ENCODE measurements around the gene FCER1G. TPM values are rescaled to one million over a fixed set of nuclear protein-coding genes. Genes with fewer than 3 reads are reported as not detected.
"Not testable (repeated sequence)": the region's sequence is repeated elsewhere in the genome, so short reads cannot be mapped to it uniquely, and the experiment has no call there.

The FCER1G gene
- total RNA-seq, 4 donors from 2014 or later, result 16.3 to 70.9 (median 22.3) TPM

GRCh38 chr1:161250829-161251228 lies 35.7 kb downstream of the FCER1G start:
- Histone ChIP-seq H3K4me3 (replicated peaks in 1 of 3) (no peak overlapping the region), H3K9me3 (no peaks in the 10 kb centered on the region), H3K36me3 (no peaks in the 10 kb centered on the region), H3K27me3 (no peaks in the 10 kb centered on the region), H3K4me1 (no peaks in the 10 kb centered on the region), H3K27ac (no peak overlapping the region)
- intact Hi-C loops (cut with DNase I), result no loop called here
- TF ChIP-seq POLR2A (IDR thresholded peaks at IDR 0.05), result no peak
- WGBS, 2 donors, result 74 to 79% methylated on average over 7 of the region's 7 CpGs
- no peak for DNase-seq

GRCh38 chr1:161251579-161251978 lies 36.5 kb downstream of the FCER1G start:
- H3K27ac ChIP-seq, result no peak overlapping the region
- WGBS, 2 donors, result 95% methylated on average over 8 of the region's 8 CpGs
- DNase-seq, result no peak
- intact Hi-C loops (cut with DNase I), result no loop called here
- no peaks in the 10 kb centered on the region for H3K27me3 ChIP-seq
- TF ChIP-seq, protein P1, sequence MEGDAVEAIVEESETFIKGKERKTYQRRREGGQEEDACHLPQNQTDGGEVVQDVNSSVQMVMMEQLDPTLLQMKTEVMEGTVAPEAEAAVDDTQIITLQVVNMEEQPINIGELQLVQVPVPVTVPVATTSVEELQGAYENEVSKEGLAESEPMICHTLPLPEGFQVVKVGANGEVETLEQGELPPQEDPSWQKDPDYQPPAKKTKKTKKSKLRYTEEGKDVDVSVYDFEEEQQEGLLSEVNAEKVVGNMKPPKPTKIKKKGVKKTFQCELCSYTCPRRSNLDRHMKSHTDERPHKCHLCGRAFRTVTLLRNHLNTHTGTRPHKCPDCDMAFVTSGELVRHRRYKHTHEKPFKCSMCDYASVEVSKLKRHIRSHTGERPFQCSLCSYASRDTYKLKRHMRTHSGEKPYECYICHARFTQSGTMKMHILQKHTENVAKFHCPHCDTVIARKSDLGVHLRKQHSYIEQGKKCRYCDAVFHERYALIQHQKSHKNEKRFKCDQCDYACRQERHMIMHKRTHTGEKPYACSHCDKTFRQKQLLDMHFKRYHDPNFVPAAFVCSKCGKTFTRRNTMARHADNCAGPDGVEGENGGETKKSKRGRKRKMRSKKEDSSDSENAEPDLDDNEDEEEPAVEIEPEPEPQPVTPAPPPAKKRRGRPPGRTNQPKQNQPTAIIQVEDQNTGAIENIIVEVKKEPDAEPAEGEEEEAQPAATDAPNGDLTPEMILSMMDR (IDR thresholded peaks at IDR 0.05), result no peak
- no peak for TF ChIP-seq POLR2A (IDR thresholded peaks at IDR 0.05)
- H3K4me1 ChIP-seq, result no peaks in the 10 kb centered on the region
- H3K9me3 ChIP-seq, result no peaks in the 10 kb centered on the region
- H3K36me3 ChIP-seq, result no peaks in the 10 kb centered on the region
- H3K4me3 ChIP-seq (replicated peaks in 1 of 3), result no peak overlapping the region

DNA sequence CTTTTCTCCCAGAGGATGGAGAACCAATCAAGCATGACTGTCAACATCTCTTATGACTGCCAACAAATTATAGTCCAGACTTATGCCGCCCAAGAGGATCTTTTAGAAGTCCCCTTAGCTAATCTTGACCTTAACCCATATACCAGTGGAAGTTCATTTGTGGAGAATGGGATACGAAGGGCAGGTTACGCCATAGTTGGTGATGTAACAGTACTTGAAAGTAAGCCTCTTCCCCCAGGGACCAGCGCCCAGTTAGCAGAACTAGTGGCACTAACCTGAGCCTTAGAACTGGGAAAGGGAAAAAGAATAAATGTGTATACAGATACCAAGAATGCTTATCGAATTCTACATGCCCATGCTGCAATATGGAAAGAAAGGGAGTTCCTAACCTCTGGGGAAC lies 40.2 kb downstream of the FCER1G start:
- intact Hi-C loops (cut with DNase I); H3K36me3 ChIP-seq: not testable (repeated sequence)
- WGBS, 2 donors, result 77% methylated on average over 5 of the region's 5 CpGs

GRCh38 chr1:161255955-161256520 lies 40.9 kb downstream of the FCER1G start:
- DNase-seq; intact Hi-C loops (cut with DNase I); H3K27ac ChIP-seq; H3K4me3 ChIP-seq (replicated peaks in 1 of 3); H3K27me3 ChIP-seq; H3K36me3 ChIP-seq; H3K9me3 ChIP-seq: not testable (repeated sequence)
- peaks cover 6 to 18% of the 10 kb centered on the region in 2 donors for H3K4me1 ChIP-seq
- 87 to 91% methylated on average over 4 of the region's 4 CpGs for WGBS, 2 donors

More for the DNA sequence above, 40.2 kb downstream of the FCER1G start:
- not testable (repeated sequence) for H3K9me3 ChIP-seq; DNase-seq; H3K27ac ChIP-seq; H3K4me3 ChIP-seq (replicated peaks in 1 of 3); H3K27me3 ChIP-seq
- peaks cover 6 to 11% of the 10 kb centered on the region in 2 donors for H3K4me1 ChIP-seq

- intact Hi-C loops (cut with DNase I); H3K9me3 ChIP-seq; H3K27ac ChIP-seq; H3K27me3 ChIP-seq; DNase-seq; H3K4me3 ChIP-seq (replicated peaks in 1 of 3); H3K36me3 ChIP-seq: not testable (repeated sequence)
- WGBS, 2 donors, result 95 to 97% methylated on average over 5 of the region's 5 CpGs
- peaks cover 6 to 18% of the 10 kb centered on the region in 2 donors for H3K4me1 ChIP-seq
Observed at GRCh38 chr1:161257109-161257508, 42.0 kb downstream of the FCER1G start.

DNA sequence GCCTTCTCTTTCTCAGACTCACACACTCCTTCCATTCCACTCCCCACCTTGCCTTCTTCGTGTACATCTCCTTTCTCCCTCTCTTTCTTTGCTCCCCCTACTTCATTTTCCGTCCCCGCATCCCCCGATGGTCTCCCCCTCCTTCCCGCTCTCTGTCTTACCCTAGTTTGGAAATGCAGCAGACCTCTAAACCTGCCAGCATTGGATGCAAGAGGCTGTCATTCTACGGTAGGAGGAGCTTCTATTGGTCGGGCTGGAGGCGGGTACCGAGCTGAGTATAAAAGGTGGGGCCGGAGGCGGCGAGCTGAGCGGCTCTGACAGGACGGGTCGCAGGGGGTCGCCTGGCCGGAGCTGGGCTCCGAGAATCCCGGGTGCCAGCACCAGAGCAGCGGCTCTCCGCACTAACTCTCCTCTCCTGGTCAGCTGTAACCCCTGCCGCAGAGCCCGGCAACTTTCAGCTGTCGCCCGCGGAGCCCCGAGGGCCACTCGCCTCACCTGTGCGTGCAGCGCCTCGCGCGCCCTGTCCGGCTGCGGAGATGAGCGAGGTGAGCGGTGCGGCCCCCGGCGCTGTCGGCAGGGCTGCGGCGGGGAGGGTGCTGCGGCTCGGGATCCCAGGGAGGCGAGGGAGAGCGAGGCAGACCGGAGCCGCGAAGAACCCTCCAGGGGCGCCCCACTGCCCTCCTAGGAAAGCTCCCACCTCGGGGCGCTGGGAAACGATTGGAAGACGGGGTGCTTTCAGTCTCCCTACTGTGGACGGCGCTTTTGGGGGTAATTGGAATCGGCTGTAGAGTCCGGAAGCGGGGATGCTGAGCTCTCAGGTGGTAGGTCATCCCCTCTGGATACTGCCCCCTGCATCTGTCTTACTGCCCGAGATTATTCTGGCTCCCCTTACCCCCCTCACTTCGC lies 43.6 kb downstream of the FCER1G start, which contains the start of gene PCP4L1:
TSS of gene PCP4L1 (plus strand) at position 307 of the 906 bp plus-strand sequence. CDS start at position 537, 230 bp downstream.
- intact Hi-C loops (cut with DNase I), result no loop called here
- peak; percentile 43 to 52 for DNase-seq
- Histone ChIP-seq H3K36me3 (no peaks in the 10 kb centered on the region), H3K9me3 (no peaks in the 10 kb centered on the region), H3K4me3 (replicated peaks in 1 of 3) (peak within 1 kb of the TSS in 2 of 3 donors; percentile 12 to 36), H3K27ac (no peak within 1 kb of the TSS), H3K27me3 (no peaks in the 10 kb centered on the region), H3K4me1 (peaks cover 6 to 18% of the 10 kb centered on the region in 2 donors)
- WGBS, 2 donors, result 2 to 4% methylated on average over 26 to 34 of the region's 62 CpGs
- TF ChIP-seq, protein P1 (IDR thresholded peaks at IDR 0.05), result no peak
- peak in 1 of 2 donors; percentile 42 for TF ChIP-seq POLR2A (IDR thresholded peaks at IDR 0.05)

GRCh38 chr1:161259345-161259702 lies 44.2 kb downstream of the FCER1G start:
- no peak overlapping the region for H3K27ac ChIP-seq
- intact Hi-C loops (cut with DNase I), result no loop called here
- 48 to 53% methylated on average over 6 of the region's 6 CpGs for WGBS, 2 donors
- no peak for DNase-seq
- peaks cover 6 to 18% of the 10 kb centered on the region in 2 donors for H3K4me1 ChIP-seq
- TF ChIP-seq, protein P1 (IDR thresholded peaks at IDR 0.05), result no peak
- TF ChIP-seq POLR2A (IDR thresholded peaks at IDR 0.05), result no peak
- no peaks in the 10 kb centered on the region for H3K27me3 ChIP-seq
- no peaks in the 10 kb centered on the region for H3K9me3 ChIP-seq
- no peaks in the 10 kb centered on the region for H3K36me3 ChIP-seq
- no peak overlapping the region for H3K4me3 ChIP-seq (replicated peaks in 1 of 3)
